GM23338 (cell line): ENCODE results near the gene KPNA2.

ENCODE experiments used
- CREB1 ChIP-seq: fragments of 250-450 bp; sonication (Bioruptor Pico); IDR thresholded peaks from 2 replicates; pipeline ENCODE4 v1.5.0; 2020; ENCODE audit warnings: low read depth, mild to moderate bottlenecking, moderate library complexity
- CTCF ChIP-seq, 2 experiments: fragments of 200-600 bp in 1 of 2; sonication (generic) in 1 of 2; conservative IDR thresholded peaks; 2 replicates each; pipeline versions ENCODE4 v1.5.1 to v1.6.1; 2016 to 2017; ENCODE audit warnings: antibody characterized with exemption in 2 of 2, low read depth in 2 of 2, mild to moderate bottlenecking in 2 of 2, moderate library complexity in 1 of 2
- EZH2 ChIP-seq: fragments of 200-600 bp; sonication (generic); IDR thresholded peaks from one replicate; pipeline ENCODE4 v1.8.0; 2017; ENCODE audit warnings: antibody characterized with exemption, mild to moderate bottlenecking, low read depth; ENCODE audit not compliant: unreplicated experiment
- EZH2phosphoT487 ChIP-seq: fragments of 200-600 bp; sonication (generic); IDR thresholded peaks from one replicate; pipeline ENCODE4 v1.8.1; 2018; ENCODE audit warnings: antibody characterized with exemption; ENCODE audit not compliant: unreplicated experiment
- JUNB ChIP-seq: IDR thresholded peaks from one replicate; pipeline ENCODE4 v1.6.1; 2016; ENCODE audit warnings: antibody characterized with exemption; ENCODE audit not compliant: unreplicated experiment
- NANOG ChIP-seq: IDR thresholded peaks from 2 replicates; pipeline ENCODE4 v1.6.1; 2016; ENCODE audit warnings: antibody characterized with exemption, borderline replicate concordance
- POLR2AphosphoS5 ChIP-seq: IDR thresholded peaks from 2 replicates; pipeline ENCODE4 v1.6.1; 2016; ENCODE audit warnings: antibody characterized with exemption, low read depth
- REST ChIP-seq: IDR thresholded peaks from one replicate; pipeline ENCODE4 v1.6.1; 2018; ENCODE audit warnings: antibody characterized with exemption; ENCODE audit not compliant: unreplicated experiment
- ZNF114 ChIP-seq: fragments of 250-450 bp; sonication (Bioruptor Pico); IDR thresholded peaks from 2 replicates; pipeline ENCODE4 v1.5.0; 2020; ENCODE audit warnings: mild to moderate bottlenecking, moderate library complexity
- ZNF331 ChIP-seq: fragments of 250-450 bp; sonication (Bioruptor Pico); IDR thresholded peaks from 2 replicates; pipeline ENCODE4 v1.5.0; 2020; ENCODE audit warnings: low read depth, mild to moderate bottlenecking, moderate library complexity
- TF ChIP-seq, protein P1 (sequence below): IDR thresholded peaks from 2 replicates; pipeline ENCODE4 v1.6.1; 2016; ENCODE audit warnings: antibody characterized with exemption

DNA sequence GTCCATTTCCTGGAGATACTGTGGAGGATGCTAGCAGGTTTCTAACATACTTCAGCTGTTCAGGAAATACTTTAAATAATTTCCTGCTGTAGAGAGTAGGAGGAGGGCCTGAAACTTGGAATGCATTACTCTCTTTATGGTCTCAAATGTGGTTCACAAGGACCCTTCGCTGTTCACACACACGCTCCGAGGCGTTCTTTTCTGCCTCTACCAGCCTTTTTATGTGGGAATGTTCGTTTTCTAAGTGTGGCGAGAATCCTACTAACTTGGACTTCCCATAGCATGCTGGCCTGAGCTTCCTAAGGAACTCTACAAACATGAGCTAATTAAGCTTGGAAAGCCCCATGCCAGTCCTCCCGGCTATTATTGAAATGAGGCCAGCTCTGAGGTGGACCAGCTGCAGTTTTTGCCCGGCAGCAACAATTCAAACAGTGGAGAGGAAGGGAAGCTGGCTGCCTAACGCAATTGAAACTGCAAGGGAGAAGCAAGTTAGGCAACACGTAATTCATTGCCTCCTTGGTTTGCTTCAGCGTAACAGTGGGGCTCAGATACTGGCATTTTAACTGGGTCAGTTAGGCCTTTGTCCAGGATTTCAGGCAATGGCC, 18.9 kb downstream of the KPNA2 start:
- TF ChIP-seq ZNF114 (CRISPR knock-in tag) (no peak), POLR2AphosphoS5 (no peak), JUNB (no peak), CTCF (conservative IDR thresholded peaks at IDR 0.05; ENCODE audit: low read depth in 2 of 2) (no peak), REST (no peak), EZH2phosphoT487 (no peak), EZH2 (no peak), CREB1 (no peak), NANOG (no peak), ZNF331 (CRISPR knock-in tag) (no peak)
- TF ChIP-seq, protein P1, sequence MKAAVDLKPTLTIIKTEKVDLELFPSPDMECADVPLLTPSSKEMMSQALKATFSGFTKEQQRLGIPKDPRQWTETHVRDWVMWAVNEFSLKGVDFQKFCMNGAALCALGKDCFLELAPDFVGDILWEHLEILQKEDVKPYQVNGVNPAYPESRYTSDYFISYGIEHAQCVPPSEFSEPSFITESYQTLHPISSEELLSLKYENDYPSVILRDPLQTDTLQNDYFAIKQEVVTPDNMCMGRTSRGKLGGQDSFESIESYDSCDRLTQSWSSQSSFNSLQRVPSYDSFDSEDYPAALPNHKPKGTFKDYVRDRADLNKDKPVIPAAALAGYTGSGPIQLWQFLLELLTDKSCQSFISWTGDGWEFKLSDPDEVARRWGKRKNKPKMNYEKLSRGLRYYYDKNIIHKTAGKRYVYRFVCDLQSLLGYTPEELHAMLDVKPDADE = no peak
